Measurements from ENCODE around the gene MRRF. TPM values are rescaled to one million over a fixed set of nuclear protein-coding genes. Genes with fewer than 3 reads are reported as not detected.

The MRRF gene
- total RNA-seq, 1 experiment from 2014 or later: 42.3 TPM

DNA sequence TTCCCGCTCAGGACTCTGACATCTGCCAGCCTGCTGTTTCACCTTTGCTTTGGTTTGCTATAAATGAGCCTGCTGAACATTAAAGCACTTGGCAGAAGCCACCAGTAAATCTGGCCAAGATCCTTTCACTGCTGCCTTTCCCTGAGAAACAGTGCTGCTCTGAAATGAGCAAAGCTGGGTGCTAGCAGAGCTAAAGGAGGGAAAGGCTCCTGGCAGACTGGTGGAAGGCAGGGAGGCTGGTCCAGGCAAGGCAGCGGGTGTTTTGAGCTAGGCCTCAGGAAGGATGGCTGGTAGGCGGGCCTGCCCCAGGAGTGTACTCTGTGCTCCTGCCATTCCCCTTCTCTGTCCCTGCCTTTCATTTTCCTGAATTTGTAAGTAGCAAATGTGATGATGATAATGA lies 53.6 kb downstream of the MRRF start (continued):
- no peak for TF ChIP-seq ZNF532 (CRISPR knock-in tag; IDR thresholded peaks at IDR 0.05; ENCODE audit: borderline replicate concordance)

DNA sequence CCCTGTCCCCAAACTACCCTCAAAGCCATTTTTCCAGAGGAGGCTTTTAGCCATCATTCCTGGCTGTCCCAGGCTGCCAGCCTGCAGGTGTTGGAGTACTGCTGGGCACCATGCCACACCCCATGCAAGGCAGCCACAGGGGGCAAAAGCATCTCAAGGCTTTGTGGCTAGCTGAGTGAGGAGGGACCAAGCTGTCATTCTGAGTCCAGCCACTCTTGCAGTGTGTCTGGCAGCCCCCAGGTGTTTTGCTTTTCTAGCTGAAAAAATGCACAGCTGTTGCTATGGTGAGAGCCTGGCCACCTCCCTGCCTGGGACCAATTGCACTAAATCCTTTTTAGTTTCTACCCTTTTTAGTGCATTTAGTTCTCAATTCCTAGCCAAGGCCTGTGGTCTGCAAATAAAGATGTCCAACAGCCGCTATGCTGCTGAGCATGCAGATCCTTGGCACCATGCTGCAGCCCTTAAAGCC lies 55.8 kb downstream of the MRRF start:
- no peak for DNase-seq (ENCODE audit: low spot score)

DNA sequence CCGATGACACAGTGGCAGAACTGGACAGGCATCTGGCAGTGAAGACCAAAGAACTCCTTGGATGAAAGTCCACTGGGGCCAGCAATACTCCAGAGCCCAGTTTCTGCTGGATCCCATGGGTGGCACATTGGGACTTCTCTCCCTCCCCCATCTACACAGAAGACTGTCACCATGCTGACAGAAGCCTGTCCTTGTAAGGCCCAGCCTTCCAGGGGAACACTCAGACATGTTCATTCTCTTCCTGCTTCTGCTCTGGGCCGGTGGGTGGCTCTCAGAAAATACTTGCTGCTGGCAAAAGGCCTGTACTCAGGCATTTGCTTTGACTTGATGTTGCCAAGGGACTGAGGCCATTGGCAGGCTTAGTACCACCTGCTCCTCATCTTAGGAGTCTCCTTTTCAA lies 57.9 kb downstream of the MRRF start:
- H3K27ac Mint-ChIP-seq: no peak overlapping the region
- CTCF ChIA-PET: no interaction called here
- H3K9me3 Mint-ChIP-seq: no peaks in the 10 kb centered on the region
- peaks cover 24% of the 10 kb centered on the region for H3K36me3 Mint-ChIP-seq
- ATAC-seq (no peak), DNase-seq (ENCODE audit: low spot score) (no peak)
- no peaks in the 10 kb centered on the region for H3K4me1 Mint-ChIP-seq
- POLR2A ChIA-PET: no interaction called here
- H3K4me3 Mint-ChIP-seq: no peak overlapping the region
- H3K27me3 Mint-ChIP-seq (ENCODE audit: low read depth): no peaks in the 10 kb centered on the region
- TF ChIP-seq SOX15 (CRISPR knock-in tag; IDR thresholded peaks at IDR 0.05) (no peak), ZNF138 (CRISPR knock-in tag; conservative IDR thresholded peaks at IDR 0.05) (no peak), MXD4 (CRISPR knock-in tag; IDR thresholded peaks at IDR 0.05; ENCODE audit: borderline replicate concordance) (no peak), ZSCAN18 (CRISPR knock-in tag; IDR thresholded peaks at IDR 0.05) (no peak), ZMAT4 (CRISPR knock-in tag; IDR thresholded peaks at IDR 0.05) (no peak), ETV6 (CRISPR knock-in tag; IDR thresholded peaks at IDR 0.05) (no peak)
- TF ChIP-seq, protein P1, sequence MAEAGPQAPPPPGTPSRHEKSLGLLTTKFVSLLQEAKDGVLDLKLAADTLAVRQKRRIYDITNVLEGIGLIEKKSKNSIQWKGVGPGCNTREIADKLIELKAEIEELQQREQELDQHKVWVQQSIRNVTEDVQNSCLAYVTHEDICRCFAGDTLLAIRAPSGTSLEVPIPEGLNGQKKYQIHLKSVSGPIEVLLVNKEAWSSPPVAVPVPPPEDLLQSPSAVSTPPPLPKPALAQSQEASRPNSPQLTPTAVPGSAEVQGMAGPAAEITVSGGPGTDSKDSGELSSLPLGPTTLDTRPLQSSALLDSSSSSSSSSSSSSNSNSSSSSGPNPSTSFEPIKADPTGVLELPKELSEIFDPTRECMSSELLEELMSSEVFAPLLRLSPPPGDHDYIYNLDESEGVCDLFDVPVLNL (CRISPR knock-in tag; IDR thresholded peaks at IDR 0.05; ENCODE audit: borderline replicate concordance, low read depth): no peak
- TF ChIP-seq, protein P2, sequence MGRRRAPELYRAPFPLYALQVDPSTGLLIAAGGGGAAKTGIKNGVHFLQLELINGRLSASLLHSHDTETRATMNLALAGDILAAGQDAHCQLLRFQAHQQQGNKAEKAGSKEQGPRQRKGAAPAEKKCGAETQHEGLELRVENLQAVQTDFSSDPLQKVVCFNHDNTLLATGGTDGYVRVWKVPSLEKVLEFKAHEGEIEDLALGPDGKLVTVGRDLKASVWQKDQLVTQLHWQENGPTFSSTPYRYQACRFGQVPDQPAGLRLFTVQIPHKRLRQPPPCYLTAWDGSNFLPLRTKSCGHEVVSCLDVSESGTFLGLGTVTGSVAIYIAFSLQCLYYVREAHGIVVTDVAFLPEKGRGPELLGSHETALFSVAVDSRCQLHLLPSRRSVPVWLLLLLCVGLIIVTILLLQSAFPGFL (CRISPR knock-in tag; IDR thresholded peaks at IDR 0.05; ENCODE audit: borderline replicate concordance): no peak

More for the DNA sequence above, 55.8 kb downstream of the MRRF start:
- ChIA-PET CTCF (interaction anchor here (2.3 kb wide), 1 partner anchor 30 kb away, joined by 6 read pairs; no protein-coding TSS in a partner anchor), POLR2A (no interaction called here)
- H3K36me3 Mint-ChIP-seq: peaks cover 24% of the 10 kb centered on the region
- no peak overlapping the region for H3K27ac Mint-ChIP-seq
- H3K4me3 Mint-ChIP-seq: no peak overlapping the region
- no peak; the same call in 1 of the 2 replicates for ATAC-seq
- TF ChIP-seq ZSCAN18 (CRISPR knock-in tag; IDR thresholded peaks at IDR 0.05) (no peak), ZNF396 (CRISPR knock-in tag; IDR thresholded peaks at IDR 0.05; ENCODE audit: borderline replicate concordance) (no peak), MAX (CRISPR knock-in tag; IDR thresholded peaks at IDR 0.05) (no peak), NFE2L1 (CRISPR knock-in tag; IDR thresholded peaks at IDR 0.05) (no peak), ZBTB21 (CRISPR knock-in tag; IDR thresholded peaks at IDR 0.05; ENCODE audit: borderline replicate concordance) (no peak), RELA (CRISPR knock-in tag; IDR thresholded peaks at IDR 0.05; ENCODE audit: borderline replicate concordance) (no peak), USF2 (CRISPR knock-in tag; IDR thresholded peaks at IDR 0.05) (no peak), MYBL2 (CRISPR knock-in tag; IDR thresholded peaks at IDR 0.05) (no peak), ATF1 (CRISPR knock-in tag; IDR thresholded peaks at IDR 0.05) (no peak)
- TF ChIP-seq, protein P3, sequence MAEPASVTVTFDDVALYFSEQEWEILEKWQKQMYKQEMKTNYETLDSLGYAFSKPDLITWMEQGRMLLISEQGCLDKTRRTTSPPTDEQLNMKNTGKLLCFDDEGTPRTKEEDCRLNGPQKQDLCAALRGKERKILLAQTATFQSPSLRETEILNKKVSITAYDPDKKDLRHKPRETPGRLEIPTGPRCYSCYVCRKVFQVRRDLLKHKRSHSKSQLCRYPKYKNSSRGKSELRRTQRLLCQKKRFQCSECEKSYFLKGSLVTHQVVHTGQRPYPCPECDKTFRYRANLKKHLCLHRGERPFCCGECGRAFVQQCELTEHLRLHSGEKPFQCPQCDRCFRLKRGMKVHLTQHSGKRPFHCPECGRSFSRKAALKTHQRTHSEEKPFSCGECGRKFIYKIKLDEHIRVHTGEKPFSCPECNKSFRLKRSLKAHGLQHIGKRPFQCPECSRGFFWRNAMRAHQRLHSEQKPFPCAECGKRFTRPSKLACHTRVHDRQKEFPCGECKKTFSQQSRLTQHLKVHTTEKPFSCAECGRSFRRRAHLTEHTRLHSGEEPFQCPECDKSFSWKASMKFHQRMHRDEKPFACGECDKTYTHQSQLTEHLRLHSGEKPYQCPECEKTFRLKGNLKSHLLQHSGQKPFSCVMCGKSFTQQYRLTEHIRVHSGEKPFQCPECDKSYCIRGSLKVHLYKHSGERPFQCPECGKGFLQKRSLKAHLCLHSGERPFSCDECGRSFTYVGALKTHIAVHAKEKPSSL (CRISPR knock-in tag; conservative IDR thresholded peaks at IDR 0.05): no peak
- no peaks in the 10 kb centered on the region for H3K9me3 Mint-ChIP-seq
- no peaks in the 10 kb centered on the region for H3K4me1 Mint-ChIP-seq
- H3K27me3 Mint-ChIP-seq (ENCODE audit: low read depth): no peaks in the 10 kb centered on the region
